ENCODE measurements around the gene ATP13A5.

ATP13A5 gene

GRCh38 chr3:193388361-193388760 lies 9.8 kb upstream of the ATP13A5 start:
- TF ChIP-seq TAF1 (IDR thresholded peaks at IDR 0.05; ENCODE audit: low read depth) (no peak), RAD21 (IDR thresholded peaks at IDR 0.05; ENCODE audit: low read depth) (no peak), TEAD4 (IDR thresholded peaks at IDR 0.05) (no peak), REST (IDR thresholded peaks at IDR 0.05; ENCODE audit: low read depth) (no peak), YY1 (IDR thresholded peaks at IDR 0.05; ENCODE audit: low read depth) (no peak), EP300 (IDR thresholded peaks at IDR 0.05; ENCODE audit: borderline replicate concordance) (no peak), ZBTB7A (IDR thresholded peaks at IDR 0.05; ENCODE audit: low read depth) (no peak), EGR1 (IDR thresholded peaks at IDR 0.05) (no peak), FOXM1 (IDR thresholded peaks at IDR 0.05; ENCODE audit: borderline replicate concordance, low read depth) (no peak), CREB1 (IDR thresholded peaks at IDR 0.05; ENCODE audit: low read depth) (no peak), MAX (IDR thresholded peaks at IDR 0.05) (no peak), NFIC (IDR thresholded peaks at IDR 0.05) (no peak), CEBPB (IDR thresholded peaks at IDR 0.05) (no peak), USF1 (IDR thresholded peaks at IDR 0.05) (no peak), TCF12 (IDR thresholded peaks at IDR 0.05; ENCODE audit: low read depth) (no peak)

GRCh38 chr3:193387596-193387995 lies 9.0 kb upstream of the ATP13A5 start:
- TF ChIP-seq TEAD4 (IDR thresholded peaks at IDR 0.05) (no peak), EP300 (IDR thresholded peaks at IDR 0.05; ENCODE audit: borderline replicate concordance) (no peak), TAF1 (IDR thresholded peaks at IDR 0.05; ENCODE audit: low read depth) (no peak), USF1 (IDR thresholded peaks at IDR 0.05) (no peak), TCF12 (IDR thresholded peaks at IDR 0.05; ENCODE audit: low read depth) (no peak), YY1 (IDR thresholded peaks at IDR 0.05; ENCODE audit: low read depth) (no peak), NFIC (IDR thresholded peaks at IDR 0.05) (no peak), ZBTB7A (IDR thresholded peaks at IDR 0.05; ENCODE audit: low read depth) (no peak), CEBPB (IDR thresholded peaks at IDR 0.05) (no peak), MAX (IDR thresholded peaks at IDR 0.05) (no peak), RAD21 (IDR thresholded peaks at IDR 0.05; ENCODE audit: low read depth) (no peak)

GRCh38 chr3:193377591-193377990 lies 962 bp downstream of the ATP13A5 start:
- TF ChIP-seq TAF1 (IDR thresholded peaks at IDR 0.05; ENCODE audit: low read depth) = no peak
- no peak for TF ChIP-seq EP300 (IDR thresholded peaks at IDR 0.05; ENCODE audit: borderline replicate concordance)
- no peak for TF ChIP-seq FOXM1 (IDR thresholded peaks at IDR 0.05; ENCODE audit: borderline replicate concordance, low read depth)
- TF ChIP-seq ZBTB7A (IDR thresholded peaks at IDR 0.05; ENCODE audit: low read depth) = no peak
- no peak for TF ChIP-seq REST (IDR thresholded peaks at IDR 0.05; ENCODE audit: low read depth)
- no peak for TF ChIP-seq YY1 (IDR thresholded peaks at IDR 0.05; ENCODE audit: low read depth)
- no peak for TF ChIP-seq NFIC (IDR thresholded peaks at IDR 0.05)
- TF ChIP-seq CREB1 (IDR thresholded peaks at IDR 0.05; ENCODE audit: low read depth) = no peak
- no peak for TF ChIP-seq RAD21 (IDR thresholded peaks at IDR 0.05; ENCODE audit: low read depth)
- TF ChIP-seq TCF12 (IDR thresholded peaks at IDR 0.05; ENCODE audit: low read depth) = no peak
- no peak for TF ChIP-seq TEAD4 (IDR thresholded peaks at IDR 0.05)
- no peak for TF ChIP-seq MAX (IDR thresholded peaks at IDR 0.05)
- TF ChIP-seq USF1 (IDR thresholded peaks at IDR 0.05) = no peak
- no peak for TF ChIP-seq EGR1 (IDR thresholded peaks at IDR 0.05)
- TF ChIP-seq CEBPB (IDR thresholded peaks at IDR 0.05) = no peak

GRCh38 chr3:193375614-193376013 lies 2.9 kb downstream of the ATP13A5 start:
- TF ChIP-seq TCF12 (IDR thresholded peaks at IDR 0.05; ENCODE audit: low read depth) (no peak), CREB1 (IDR thresholded peaks at IDR 0.05; ENCODE audit: low read depth) (no peak), TAF1 (IDR thresholded peaks at IDR 0.05; ENCODE audit: low read depth) (no peak), TEAD4 (IDR thresholded peaks at IDR 0.05) (no peak), REST (IDR thresholded peaks at IDR 0.05; ENCODE audit: low read depth) (no peak), EGR1 (IDR thresholded peaks at IDR 0.05) (no peak), MAX (IDR thresholded peaks at IDR 0.05) (no peak), USF1 (IDR thresholded peaks at IDR 0.05) (no peak), FOXM1 (IDR thresholded peaks at IDR 0.05; ENCODE audit: borderline replicate concordance, low read depth) (no peak), EP300 (IDR thresholded peaks at IDR 0.05; ENCODE audit: borderline replicate concordance) (no peak), NFIC (IDR thresholded peaks at IDR 0.05) (no peak), YY1 (IDR thresholded peaks at IDR 0.05; ENCODE audit: low read depth) (no peak), RAD21 (IDR thresholded peaks at IDR 0.05; ENCODE audit: low read depth) (no peak), CEBPB (IDR thresholded peaks at IDR 0.05) (no peak), ZBTB7A (IDR thresholded peaks at IDR 0.05; ENCODE audit: low read depth) (no peak)

All from Ishikawa (cell line).